Thoracic aorta (tissue), 2 donors: ENCODE measurements around the gene ADCY4. TPM values are rescaled to one million over a fixed set of nuclear protein-coding genes. Genes with fewer than 3 reads are reported as not detected.

Source experiments
- ATAC-seq: fragments of 150-250 bp; one replicate; pipeline ENCODE4 v1.8.0; 2017; ENCODE audit warnings: low read depth; ENCODE audit not compliant: insufficient number of reproducible peaks, low FRiP score
- DNase-seq: peaks from one replicate; pipeline ENCODE4 v3.0.0-alpha.2; 2020; ENCODE audit warnings: low spot score
- H3K27ac ChIP-seq, 2 donors: fragments of 200-600 bp; sonication (generic); 1 replicate in 1 of 2; 2 replicates in 1 of 2; pipeline ENCODE4 v1.5.1; 2016; ENCODE audit warnings: mild to moderate bottlenecking in 2 of 2, moderate library complexity in 2 of 2
- H3K27me3 ChIP-seq: fragments of 200-600 bp; sonication (generic); replicated peaks from 2 replicates; pipeline ENCODE4 v1.6.0; 2016; ENCODE audit warnings: mild to moderate bottlenecking; ENCODE audit not compliant: insufficient read depth
- H3K36me3 ChIP-seq: fragments of 200-600 bp; sonication (generic); one replicate; pipeline ENCODE4 v1.5.1; 2016
- H3K4me1 ChIP-seq, 2 donors: fragments of 200-600 bp; sonication (generic); 1 replicate in 1 of 2; 2 replicates in 1 of 2; pipeline versions ENCODE4 v1.5.1 to v1.6.0; 2016; ENCODE audit warnings: low read depth in 2 of 2, mild to moderate bottlenecking in 1 of 2; ENCODE audit not compliant: control insufficient read depth in 1 of 2
- H3K4me3 ChIP-seq: fragments of 200-600 bp; sonication (generic); 2 replicates; pipeline ENCODE4 v1.5.1; 2016; ENCODE audit warnings: mild to moderate bottlenecking
- H3K9me3 ChIP-seq: fragments of 200-600 bp; sonication (generic); 2 replicates; pipeline ENCODE4 v1.5.1; 2016
- CTCF ChIP-seq: fragments of 200-600 bp; sonication (generic); IDR thresholded peaks from one replicate; pipeline ENCODE4 v1.5.1; 2019; ENCODE audit warnings: antibody characterized with exemption
- total RNA-seq, 2 donors: library from RNA; depleted of rRNA; stranded (reverse); fragments of >200 nt; gene quantifications; one replicate each; pipeline versions ENCODE4 v1.1.0 to v1.2.3, GENCODE V29; 2016

The ADCY4 gene
- total RNA-seq, 2 donors from 2014 or later: 25.5 to 28.7 TPM

- H3K36me3 ChIP-seq: no peaks in the 10 kb centered on the region
- no peaks in the 10 kb centered on the region for H3K27me3 ChIP-seq
Observed at GRCh38 chr14:24325963-24326362, 8.9 kb downstream of the ADCY4 start.

GRCh38 chr14:24325041-24325530, 9.8 kb downstream of the ADCY4 start:
- no peaks in the 10 kb centered on the region for H3K4me1 ChIP-seq
- H3K4me3 ChIP-seq: no peak overlapping the region
- H3K36me3 ChIP-seq: no peaks in the 10 kb centered on the region
- H3K9me3 ChIP-seq: no peaks in the 10 kb centered on the region
- TF ChIP-seq CTCF: no peak
- DNase-seq (no peak), ATAC-seq (no peak)
- no peak overlapping the region for H3K27ac ChIP-seq
- H3K27me3 ChIP-seq: no peaks in the 10 kb centered on the region

More at GRCh38 chr14:24325963-24326362, 8.9 kb downstream of the ADCY4 start:
- ATAC-seq: no peak
- Histone ChIP-seq H3K9me3 (no peaks in the 10 kb centered on the region), H3K4me3 (no peak overlapping the region), H3K27ac (no peak overlapping the region), H3K4me1 (no peaks in the 10 kb centered on the region)
- no peak for DNase-seq
- no peak for TF ChIP-seq CTCF

GRCh38 chr14:24324024-24324423, 10.8 kb downstream of the ADCY4 start:
- ATAC-seq (no peak), DNase-seq (no peak)
- no peak overlapping the region for H3K27ac ChIP-seq
- no peaks in the 10 kb centered on the region for H3K27me3 ChIP-seq
- no peaks in the 10 kb centered on the region for H3K9me3 ChIP-seq
- H3K4me3 ChIP-seq: no peak overlapping the region
- H3K36me3 ChIP-seq: no peaks in the 10 kb centered on the region
- no peak for TF ChIP-seq CTCF
- H3K4me1 ChIP-seq: no peaks in the 10 kb centered on the region

- Histone ChIP-seq H3K36me3 (no peaks in the 10 kb centered on the region), H3K4me3 (no peak overlapping the region), H3K27ac (no peak overlapping the region), H3K9me3 (no peaks in the 10 kb centered on the region), H3K4me1 (no peaks in the 10 kb centered on the region), H3K27me3 (no peaks in the 10 kb centered on the region)
- no peak for ATAC-seq
- no peak for DNase-seq
- TF ChIP-seq CTCF: no peak
Observed at GRCh38 chr14:24323341-24323740, 11.5 kb downstream of the ADCY4 start.

- H3K9me3 ChIP-seq: no peaks in the 10 kb centered on the region
- H3K36me3 ChIP-seq: no peaks in the 10 kb centered on the region
- H3K4me3 ChIP-seq: no peak overlapping the region
- DNase-seq: no peak
- no peak for ATAC-seq
- no peaks in the 10 kb centered on the region for H3K4me1 ChIP-seq
- H3K27ac ChIP-seq: no peak overlapping the region
- no peaks in the 10 kb centered on the region for H3K27me3 ChIP-seq
- TF ChIP-seq CTCF: no peak
Observed at GRCh38 chr14:24322672-24323071, 12.2 kb downstream of the ADCY4 start.
